ENCODE measurements around the gene MOCS2. TPM values are rescaled to one million over a fixed set of nuclear protein-coding genes. Genes with fewer than 3 reads are reported as not detected.

Gene MOCS2
- total RNA-seq, 1 experiment from 2014 or later = 25.0 TPM

GRCh38 chr5:53073348-53073747 lies 36.2 kb downstream of the MOCS2 start:
- no peaks in the 10 kb centered on the region for H3K9me3 ChIP-seq (ENCODE audit: low read length)
- H3K4me3 ChIP-seq (ENCODE audit: low read length) = no peak overlapping the region
- H2AFZ ChIP-seq (ENCODE audit: low read length) = no peak overlapping the region

GRCh38 chr5:53071738-53072137 lies 37.8 kb downstream of the MOCS2 start:
- Histone ChIP-seq H4K20me1 (ENCODE audit: insufficient read depth, low read depth, low read length) (no peaks in the 10 kb centered on the region), H3K9ac (ENCODE audit: low read length) (no peak overlapping the region), H2AFZ (ENCODE audit: low read length) (no peak overlapping the region), H3K9me3 (ENCODE audit: low read length) (no peaks in the 10 kb centered on the region), H3K36me3 (ENCODE audit: insufficient read depth, low read length) (no peaks in the 10 kb centered on the region), H3K4me2 (ENCODE audit: low read depth, low read length, poor library complexity, severe bottlenecking) (no peak overlapping the region), H3K27me3 (ENCODE audit: low read length) (no peaks in the 10 kb centered on the region), H3K4me3 (ENCODE audit: low read length) (no peak overlapping the region), H3K9me2 (replicated peaks; ENCODE audit: insufficient read depth, low read length) (no peaks in the 10 kb centered on the region), H3K4me1 (ENCODE audit: low read length) (no peaks in the 10 kb centered on the region), H3K79me2 (ENCODE audit: low read length) (no peaks in the 10 kb centered on the region), H3K27ac (ENCODE audit: low read length) (no peak overlapping the region)
- DNase-seq = no peak

More at GRCh38 chr5:53073348-53073747, 36.2 kb downstream of the MOCS2 start:
- Histone ChIP-seq H3K27me3 (ENCODE audit: low read length) (no peaks in the 10 kb centered on the region), H3K4me1 (ENCODE audit: low read length) (no peaks in the 10 kb centered on the region), H3K9me2 (replicated peaks; ENCODE audit: insufficient read depth, low read length) (no peaks in the 10 kb centered on the region), H3K27ac (ENCODE audit: low read length) (no peak overlapping the region), H3K79me2 (ENCODE audit: low read length) (no peaks in the 10 kb centered on the region), H4K20me1 (ENCODE audit: insufficient read depth, low read depth, low read length) (no peaks in the 10 kb centered on the region), H3K9ac (ENCODE audit: low read length) (no peak overlapping the region), H3K4me2 (ENCODE audit: low read depth, low read length, poor library complexity, severe bottlenecking) (no peak overlapping the region), H3K36me3 (ENCODE audit: insufficient read depth, low read length) (no peaks in the 10 kb centered on the region)
- DNase-seq = no peak

GRCh38 chr5:53071298-53071697 lies 38.3 kb downstream of the MOCS2 start:
- Histone ChIP-seq H3K4me1 (ENCODE audit: low read length) (no peaks in the 10 kb centered on the region), H4K20me1 (ENCODE audit: insufficient read depth, low read depth, low read length) (no peaks in the 10 kb centered on the region), H3K9ac (ENCODE audit: low read length) (no peak overlapping the region), H3K9me2 (replicated peaks; ENCODE audit: insufficient read depth, low read length) (no peaks in the 10 kb centered on the region), H3K9me3 (ENCODE audit: low read length) (no peaks in the 10 kb centered on the region), H3K79me2 (ENCODE audit: low read length) (no peaks in the 10 kb centered on the region), H3K4me3 (ENCODE audit: low read length) (no peak overlapping the region), H2AFZ (ENCODE audit: low read length) (no peak overlapping the region), H3K27ac (ENCODE audit: low read length) (no peak overlapping the region), H3K36me3 (ENCODE audit: insufficient read depth, low read length) (no peaks in the 10 kb centered on the region), H3K4me2 (ENCODE audit: low read depth, low read length, poor library complexity, severe bottlenecking) (no peak overlapping the region), H3K27me3 (ENCODE audit: low read length) (no peaks in the 10 kb centered on the region)
- DNase-seq = no peak

- no peak overlapping the region for H3K4me2 ChIP-seq (ENCODE audit: low read depth, low read length, poor library complexity, severe bottlenecking)
- no peak overlapping the region for H3K9ac ChIP-seq (ENCODE audit: low read length)
- H3K9me2 ChIP-seq (replicated peaks; ENCODE audit: insufficient read depth, low read length) = no peaks in the 10 kb centered on the region
- H4K20me1 ChIP-seq (ENCODE audit: insufficient read depth, low read depth, low read length) = no peaks in the 10 kb centered on the region
- no peak overlapping the region for H2AFZ ChIP-seq (ENCODE audit: low read length)
- H3K4me3 ChIP-seq (ENCODE audit: low read length) = no peak overlapping the region
- no peaks in the 10 kb centered on the region for H3K4me1 ChIP-seq (ENCODE audit: low read length)
- no peak overlapping the region for H3K27ac ChIP-seq (ENCODE audit: low read length)
- H3K9me3 ChIP-seq (ENCODE audit: low read length) = no peaks in the 10 kb centered on the region
- no peak for DNase-seq
- H3K79me2 ChIP-seq (ENCODE audit: low read length) = no peaks in the 10 kb centered on the region
- no peaks in the 10 kb centered on the region for H3K36me3 ChIP-seq (ENCODE audit: insufficient read depth, low read length)
- H3K27me3 ChIP-seq (ENCODE audit: low read length) = no peaks in the 10 kb centered on the region
These were observed 39.9 kb downstream of the MOCS2 start for GRCh38 chr5:53069626-53070025.

- H2AFZ ChIP-seq (ENCODE audit: low read length) = no peak overlapping the region
- H3K4me1 ChIP-seq (ENCODE audit: low read length) = no peaks in the 10 kb centered on the region
- H3K9me3 ChIP-seq (ENCODE audit: low read length) = no peaks in the 10 kb centered on the region
- H3K79me2 ChIP-seq (ENCODE audit: low read length) = no peaks in the 10 kb centered on the region
- no peak overlapping the region for H3K9ac ChIP-seq (ENCODE audit: low read length)
- H3K27ac ChIP-seq (ENCODE audit: low read length) = no peak overlapping the region
- H3K27me3 ChIP-seq (ENCODE audit: low read length) = no peaks in the 10 kb centered on the region
- no peak overlapping the region for H3K4me3 ChIP-seq (ENCODE audit: low read length)
- no peaks in the 10 kb centered on the region for H3K36me3 ChIP-seq (ENCODE audit: insufficient read depth, low read length)
- no peaks in the 10 kb centered on the region for H3K9me2 ChIP-seq (replicated peaks; ENCODE audit: insufficient read depth, low read length)
- no peaks in the 10 kb centered on the region for H4K20me1 ChIP-seq (ENCODE audit: insufficient read depth, low read depth, low read length)
- H3K4me2 ChIP-seq (ENCODE audit: low read depth, low read length, poor library complexity, severe bottlenecking) = no peak overlapping the region
- no peak for DNase-seq
These were observed 41.2 kb downstream of the MOCS2 start for GRCh38 chr5:53068291-53068836.

DNA sequence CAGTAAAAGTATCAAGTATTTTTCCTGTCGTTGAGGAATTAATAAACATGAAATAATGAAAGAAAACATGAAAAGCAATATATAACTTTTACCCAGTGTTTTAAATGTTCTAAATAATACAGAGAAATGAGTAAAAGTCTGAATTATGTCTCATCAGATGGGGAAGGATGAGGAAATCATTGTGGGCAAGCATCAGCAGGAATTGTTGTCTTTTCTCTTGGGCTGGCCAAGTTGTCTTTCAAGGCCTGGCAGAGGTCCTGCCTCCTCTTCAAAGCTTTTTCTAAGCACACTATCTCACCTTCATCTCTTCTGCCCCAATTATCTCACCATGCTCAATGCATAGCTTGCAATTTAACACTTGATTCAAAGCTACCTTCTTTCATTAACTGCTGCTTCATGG lies 41.9 kb downstream of the MOCS2 start:
- Histone ChIP-seq H3K27me3 (ENCODE audit: low read length) (no peaks in the 10 kb centered on the region), H3K4me2 (ENCODE audit: low read depth, low read length, poor library complexity, severe bottlenecking) (no peak overlapping the region)
- no peak for DNase-seq

DNA sequence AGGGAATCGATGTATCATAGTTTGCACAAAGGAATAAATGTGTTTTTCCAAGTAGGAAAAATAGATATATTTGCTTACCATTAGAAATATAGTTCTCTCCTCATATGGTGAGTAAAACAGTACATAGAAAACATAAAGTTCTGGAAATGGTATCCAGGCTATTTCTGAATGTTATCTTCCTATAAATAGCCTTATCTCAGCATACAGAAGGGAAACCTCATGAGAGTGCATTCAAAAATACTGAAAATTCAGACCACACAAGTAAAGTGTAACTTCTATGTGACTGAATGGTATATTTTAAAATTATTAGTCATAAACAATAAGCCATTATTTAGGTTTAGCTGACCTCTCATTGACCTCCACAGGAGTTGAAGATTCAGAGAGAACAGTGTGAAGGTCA lies 43.5 kb downstream of the MOCS2 start:
- Histone ChIP-seq H3K4me2 (ENCODE audit: low read depth, low read length, poor library complexity, severe bottlenecking) (no peak overlapping the region), H3K27me3 (ENCODE audit: low read length) (no peaks in the 10 kb centered on the region), H4K20me1 (ENCODE audit: insufficient read depth, low read depth, low read length) (no peaks in the 10 kb centered on the region), H3K9me2 (replicated peaks; ENCODE audit: insufficient read depth, low read length) (no peaks in the 10 kb centered on the region), H3K9me3 (ENCODE audit: low read length) (no peaks in the 10 kb centered on the region), H3K4me1 (ENCODE audit: low read length) (no peaks in the 10 kb centered on the region), H3K36me3 (ENCODE audit: insufficient read depth, low read length) (no peaks in the 10 kb centered on the region), H3K4me3 (ENCODE audit: low read length) (no peak overlapping the region), H3K9ac (ENCODE audit: low read length) (no peak overlapping the region), H2AFZ (ENCODE audit: low read length) (no peak overlapping the region; the same call in 1 of the 2 replicates), H3K79me2 (ENCODE audit: low read length) (no peaks in the 10 kb centered on the region), H3K27ac (ENCODE audit: low read length) (no peak overlapping the region)
- no peak for DNase-seq

More for the DNA sequence above, 41.9 kb downstream of the MOCS2 start:
- H3K9me3 ChIP-seq (ENCODE audit: low read length) = no peaks in the 10 kb centered on the region
- H3K9ac ChIP-seq (ENCODE audit: low read length) = no peak overlapping the region
- H2AFZ ChIP-seq (ENCODE audit: low read length) = no peak overlapping the region
- H3K9me2 ChIP-seq (replicated peaks; ENCODE audit: insufficient read depth, low read length) = no peaks in the 10 kb centered on the region
- no peaks in the 10 kb centered on the region for H3K4me1 ChIP-seq (ENCODE audit: low read length)
- no peaks in the 10 kb centered on the region for H4K20me1 ChIP-seq (ENCODE audit: insufficient read depth, low read depth, low read length)
- no peak overlapping the region for H3K27ac ChIP-seq (ENCODE audit: low read length)
- H3K4me3 ChIP-seq (ENCODE audit: low read length) = no peak overlapping the region
- H3K79me2 ChIP-seq (ENCODE audit: low read length) = no peaks in the 10 kb centered on the region
- H3K36me3 ChIP-seq (ENCODE audit: insufficient read depth, low read length) = no peaks in the 10 kb centered on the region

DNA sequence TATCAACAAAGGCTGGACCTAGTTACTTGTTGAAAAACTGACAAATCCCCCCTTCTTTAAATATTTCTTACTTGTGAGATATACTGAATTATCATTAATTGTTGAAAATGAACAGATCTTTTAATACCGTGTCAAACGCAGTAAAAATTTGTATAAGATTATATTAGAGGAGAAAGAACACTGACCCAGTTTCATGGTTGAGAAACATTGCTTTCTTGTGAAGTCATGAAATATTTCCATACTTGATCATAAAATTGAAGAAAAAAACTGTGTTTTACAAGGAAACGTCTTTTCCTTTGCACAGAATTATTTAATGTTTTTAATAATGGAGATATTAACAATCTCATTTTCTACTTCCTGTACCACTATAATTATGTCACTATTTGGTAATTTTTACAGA lies 45.8 kb downstream of the MOCS2 start:
- H3K79me2 ChIP-seq (ENCODE audit: low read length) = no peaks in the 10 kb centered on the region
- no peak overlapping the region for H3K27ac ChIP-seq (ENCODE audit: low read length)
- no peak overlapping the region for H3K4me2 ChIP-seq (ENCODE audit: low read depth, low read length, poor library complexity, severe bottlenecking)
- no peaks in the 10 kb centered on the region for H3K4me1 ChIP-seq (ENCODE audit: low read length)
- H3K9me2 ChIP-seq (replicated peaks; ENCODE audit: insufficient read depth, low read length) = no peaks in the 10 kb centered on the region
- no peak overlapping the region for H2AFZ ChIP-seq (ENCODE audit: low read length)
- no peak overlapping the region for H3K4me3 ChIP-seq (ENCODE audit: low read length)
- H3K9me3 ChIP-seq (ENCODE audit: low read length) = no peaks in the 10 kb centered on the region
- no peak overlapping the region for H3K9ac ChIP-seq (ENCODE audit: low read length)
- H3K27me3 ChIP-seq (ENCODE audit: low read length) = no peaks in the 10 kb centered on the region
- DNase-seq = no peak
- no peaks in the 10 kb centered on the region for H4K20me1 ChIP-seq (ENCODE audit: insufficient read depth, low read depth, low read length)
- H3K36me3 ChIP-seq (ENCODE audit: insufficient read depth, low read length) = no peaks in the 10 kb centered on the region

- Histone ChIP-seq H3K9ac (ENCODE audit: low read length) (no peak overlapping the region), H3K27ac (ENCODE audit: low read length) (no peak overlapping the region), H4K20me1 (ENCODE audit: insufficient read depth, low read depth, low read length) (no peaks in the 10 kb centered on the region), H3K4me3 (ENCODE audit: low read length) (no peak overlapping the region), H3K27me3 (ENCODE audit: low read length) (no peaks in the 10 kb centered on the region), H3K4me1 (ENCODE audit: low read length) (no peaks in the 10 kb centered on the region), H2AFZ (ENCODE audit: low read length) (no peak overlapping the region), H3K9me2 (replicated peaks; ENCODE audit: insufficient read depth, low read length) (no peaks in the 10 kb centered on the region), H3K9me3 (ENCODE audit: low read length) (no peaks in the 10 kb centered on the region), H3K36me3 (ENCODE audit: insufficient read depth, low read length) (no peaks in the 10 kb centered on the region), H3K79me2 (ENCODE audit: low read length) (no peaks in the 10 kb centered on the region), H3K4me2 (ENCODE audit: low read depth, low read length, poor library complexity, severe bottlenecking) (no peak overlapping the region)
- no peak for DNase-seq
These were observed 46.4 kb downstream of the MOCS2 start for GRCh38 chr5:53063176-53063575.

Data from Karpas-422 (cell line).